ENCODE results near the gene PDXP. TPM values are rescaled to one million over a fixed set of nuclear protein-coding genes. Genes with fewer than 3 reads are reported as not detected.
A peak's percentile ranks its signal among the peaks of the same experiment; 100 is the strongest.

PDXP gene
- total and polyA plus RNA-seq, 9 of the 15 experiments (the other 6 are each of a cell fraction or from before 2014, with no cell fraction given): 7.9 to 54.2 (median 38.8) TPM

- H3K79me2 ChIP-seq (ENCODE audit: control insufficient read depth, insufficient read depth, low read length): peaks cover 64% of the 10 kb centered on the region
- peak overlapping the region; percentile 92 for H3K4me2 ChIP-seq (ENCODE audit: insufficient read depth, low read length)
- CTCF ChIA-PET (ENCODE audit: low intra/inter-chr PET ratio): interaction anchor here (1.3 kb wide), 1 partner anchor 21 kb away, joined by 9 read pairs; no protein-coding TSS in a partner anchor
- H3K27ac ChIP-seq (ENCODE audit: extremely low read depth, low read depth, low read length): peak overlapping the region; percentile 88
- no TSS peak for BruUV-seq (replicated peaks)
- peaks cover 41% of the 10 kb centered on the region; the same call in 2 of the 3 replicates for H3K36me3 ChIP-seq (ENCODE audit: control insufficient read depth, insufficient read depth, low read length)
- H3K9ac ChIP-seq (ENCODE audit: insufficient read depth in 1 of 2, low read depth in 2 of 2, low read length in 2 of 2): peak overlapping the region; percentile 71 to 97
- FAIRE-seq (peak; percentile 37), DNase-seq (ENCODE audit: extremely low read depth in 1 of 4, low spot score in 3 of 4) (peak in 1 of 4 experiments; percentile 34), ATAC-seq (no peak)
- H2AFZ ChIP-seq (ENCODE audit: low read depth, low read length): no peak overlapping the region
- 13% methylated on average over 10 of the region's 14 CpGs for WGBS (ENCODE audit: insufficient coverage, low coverage, missing lambda C conversion rate)
- peaks cover 17% of the 10 kb centered on the region for H4K20me1 ChIP-seq (replicated peaks; ENCODE audit: control insufficient read depth, insufficient read depth, low read length)
- no peaks in the 10 kb centered on the region for H3K9me3 ChIP-seq (replicated peaks; ENCODE audit: control insufficient read depth, insufficient read depth, low read depth, low read length)
- no peaks in the 10 kb centered on the region for H3K27me3 ChIP-seq (ENCODE audit: control insufficient read depth in 2 of 2, insufficient read depth in 2 of 2, low read length in 2 of 2)
- H3K9me1 ChIP-seq (ENCODE audit: control insufficient read depth, insufficient read depth, low read length): peaks cover 4% of the 10 kb centered on the region
- in situ Hi-C loops (cut with MboI): no loop called here
- intact Hi-C loops (cut with micrococcal nuclease): no loop called here
- POLR2A ChIA-PET: interaction anchor here (0.7 to 1.7 kb wide), 5 partner anchors 11 to 50 kb away, joined by 3 to 11 read pairs (median 3); no protein-coding TSS in a partner anchor
- H3K4me3 ChIP-seq: peak overlapping the region; percentile 63
- TF ChIP-seq CREB1 (IDR thresholded peaks at IDR 0.05) (no peak), CREB1 (CRISPR knock-in tag; IDR thresholded peaks at IDR 0.05) (no peak), GATA2 (CRISPR knock-in tag; IDR thresholded peaks at IDR 0.05) (0 out of 2 replicates have a peak, but pooled peaks have one; percentile 16), KDM1A (IDR thresholded peaks at IDR 0.05) (peak in 1 of 2 experiments; percentile 43; a peak in 1 of 4 replicates), RBM25 (IDR thresholded peaks at IDR 0.05; ENCODE audit: low read depth, low read length, severe bottlenecking) (peak; percentile 34)
- TF ChIP-seq, protein P1, sequence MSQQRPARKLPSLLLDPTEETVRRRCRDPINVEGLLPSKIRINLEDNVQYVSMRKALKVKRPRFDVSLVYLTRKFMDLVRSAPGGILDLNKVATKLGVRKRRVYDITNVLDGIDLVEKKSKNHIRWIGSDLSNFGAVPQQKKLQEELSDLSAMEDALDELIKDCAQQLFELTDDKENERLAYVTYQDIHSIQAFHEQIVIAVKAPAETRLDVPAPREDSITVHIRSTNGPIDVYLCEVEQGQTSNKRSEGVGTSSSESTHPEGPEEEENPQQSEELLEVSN (IDR thresholded peaks at IDR 0.05; ENCODE audit: borderline replicate concordance in 1 of 2, extremely low read depth in 1 of 2, insufficient read depth in 1 of 2, insufficient read length in 1 of 2, low read depth in 1 of 2, low read length in 1 of 2, poor library complexity in 1 of 2, severe bottlenecking in 1 of 2): peak in 1 of 2 experiments; percentile 14
- H3K4me1 ChIP-seq (replicated peaks in 1 of 2; ENCODE audit: control insufficient read depth in 2 of 2, insufficient read depth in 2 of 2, low read length in 2 of 2): peaks cover 20 to 27% of the 10 kb centered on the region in 2 experiments
These were observed 1.6 kb downstream of the PDXP start for GRCh38 chr22:37659897-37660708.
